Endothelial cell of umbilical vein (primary cell): Measurements from ENCODE around the gene HYAL3. TPM values are rescaled to one million over a fixed set of nuclear protein-coding genes. Genes with fewer than 3 reads are reported as not detected.

Source experiments
- BruUV-seq: library from RNA; stranded (reverse); fragments of 400-500 nt; replicated peaks from 2 replicates; lab custom pipeline; 2021; lab: Mats Ljungman, UMichigan
- CTCF ChIA-PET: fragments of 300-600, 350-600 bp; sonication (Branson Sonifier 250); formaldehyde crosslinking; loops from one replicate; lab custom pipeline; 2021; ENCODE audit warnings: antibody characterized with exemption, inconsistent platforms; lab: Charles Lee
- POLR2A ChIA-PET: fragments of 300-600, 350-600 bp; sonication (Branson Sonifier 250); formaldehyde crosslinking; loops from one replicate; lab custom pipeline; 2021; ENCODE audit warnings: antibody characterized with exemption, inconsistent platforms; lab: Charles Lee
- DNase-seq: peaks from one replicate; pipeline ENCODE4 v3.0.0-alpha.2; 2011; ENCODE audit warnings: low read depth, low spot score
- FAIRE-seq: peaks from 2 replicates; lab custom pipeline; 2011; peaks lifted over from hg19 to GRCh38; lab: Jason Lieb, UNC
- H2AFZ ChIP-seq: 2 replicates; pipeline ENCODE4 v1.6.0; 2012; ENCODE audit warnings: low read depth, low read length, control low read depth, inconsistent platforms
- H3K27ac ChIP-seq: 2 replicates; pipeline ENCODE4 v1.5.1; 2011; ENCODE audit warnings: low read depth, mild to moderate bottlenecking, control low read depth, low read length, moderate library complexity; ENCODE audit not compliant: insufficient read depth
- H3K27me3 ChIP-seq, 2 experiments: 2 replicates each; pipeline versions ENCODE4 v1.6.0 to v1.6.1; 2011; ENCODE audit warnings: low read length in 2 of 2, mixed read lengths in 1 of 2; ENCODE audit not compliant: control insufficient read depth in 2 of 2, insufficient read depth in 2 of 2
- H3K36me3 ChIP-seq, 2 experiments: 2 replicates in 1 of 2; 3 replicates in 1 of 2; pipeline ENCODE4 v1.5.1; 2011; ENCODE audit warnings: low read length in 2 of 2, mild to moderate bottlenecking in 1 of 2, moderate library complexity in 1 of 2; ENCODE audit not compliant: control insufficient read depth in 2 of 2, insufficient read depth in 2 of 2; ENCODE audit errors: extremely low read depth in 1 of 2
- H3K4me1 ChIP-seq: 3 replicates; pipeline ENCODE4 v1.5.1; 2011; ENCODE audit warnings: mild to moderate bottlenecking, low read length; ENCODE audit not compliant: control insufficient read depth, insufficient read depth; ENCODE audit errors: extremely low read depth
- H3K4me2 ChIP-seq: 2 replicates; pipeline ENCODE4 v1.6.1; 2011; ENCODE audit warnings: low read length, control low read depth, mixed read lengths; ENCODE audit not compliant: insufficient read depth
- H3K4me3 ChIP-seq, 3 experiments: fragments of 200-600 bp in 1 of 3; sonication (generic), shearing (Covaris generic) in 1 of 3; replicated peaks in 1 of 3; 2 replicates each; pipeline ENCODE4 v1.5.1; 2011 to 2016; ENCODE audit warnings: control low read depth in 3 of 3, low read length in 3 of 3, mild to moderate bottlenecking in 2 of 3, inconsistent platforms in 1 of 3, low read depth in 1 of 3, moderate library complexity in 1 of 3; ENCODE audit not compliant: insufficient read depth in 1 of 3
- H3K79me2 ChIP-seq: 2 replicates; pipeline ENCODE4 v1.6.0; 2012; ENCODE audit warnings: low read length, inconsistent platforms; ENCODE audit not compliant: control insufficient read depth, insufficient read depth
- H3K9ac ChIP-seq: replicated peaks from 2 replicates; pipeline ENCODE3; 2011; ENCODE audit warnings: low read length, control low read depth; ENCODE audit not compliant: insufficient read depth; ENCODE audit errors: extremely low read depth
- H3K9me1 ChIP-seq: replicated peaks from 3 replicates; pipeline ENCODE4 v1.6.0; 2011; ENCODE audit warnings: mild to moderate bottlenecking, low read length; ENCODE audit not compliant: control insufficient read depth, insufficient read depth; ENCODE audit errors: extremely low read depth
- H3K9me3 ChIP-seq: replicated peaks from 2 replicates; pipeline ENCODE4 v1.5.1; 2012; ENCODE audit warnings: low read length, inconsistent platforms; ENCODE audit not compliant: control insufficient read depth, insufficient read depth
- H4K20me1 ChIP-seq: replicated peaks from 2 replicates; pipeline ENCODE3; 2011; ENCODE audit warnings: mild to moderate bottlenecking, low read length; ENCODE audit not compliant: control insufficient read depth, insufficient read depth; ENCODE audit errors: extremely low read depth
- CTCF ChIP-seq, 2 donors: IDR thresholded peaks; 1 replicate in 1 of 2; 2 replicates in 1 of 2; pipeline ENCODE4 v1.5.1; 2011; ENCODE audit warnings: low read length in 2 of 2, mild to moderate bottlenecking in 2 of 2, moderate library complexity in 2 of 2, control low read depth in 1 of 2, inconsistent platforms in 1 of 2, low read depth in 1 of 2; ENCODE audit not compliant: insufficient read depth in 1 of 2; ENCODE audit errors: extremely low read depth in 1 of 2
- EZH2 ChIP-seq: IDR thresholded peaks from 2 replicates; pipeline ENCODE4 v1.6.1; 2012; ENCODE audit warnings: borderline replicate concordance, low read depth, mild to moderate bottlenecking, moderate library complexity, low read length, inconsistent platforms; ENCODE audit not compliant: severe bottlenecking
- FOS ChIP-seq: IDR thresholded peaks from 2 replicates; pipeline ENCODE4 v1.6.1; 2011; ENCODE audit warnings: mild to moderate bottlenecking, low read length, moderate library complexity, borderline replicate concordance; ENCODE audit not compliant: insufficient read depth
- GATA2 ChIP-seq: IDR thresholded peaks from 2 replicates; pipeline ENCODE4 v1.7.0; 2011; ENCODE audit warnings: low read depth, mild to moderate bottlenecking, moderate library complexity, mixed read lengths, low read length; ENCODE audit not compliant: insufficient read length, insufficient read depth
- JUN ChIP-seq: IDR thresholded peaks from 2 replicates; pipeline ENCODE4 v1.6.1; 2011; ENCODE audit warnings: borderline replicate concordance, low read depth; ENCODE audit not compliant: insufficient read length, insufficient read depth
- MAX ChIP-seq: IDR thresholded peaks from 2 replicates; pipeline ENCODE4 v1.6.1; 2011; ENCODE audit not compliant: insufficient read depth, insufficient read length
- MYC ChIP-seq: IDR thresholded peaks from one replicate; pipeline ENCODE4 v1.6.1; 2011; ENCODE audit warnings: mild to moderate bottlenecking, low read depth, low read length
- POLR2A ChIP-seq: IDR thresholded peaks from 2 replicates; pipeline ENCODE4 v1.6.1; 2012; ENCODE audit warnings: low read depth, mild to moderate bottlenecking, control low read depth, low read length
- POLR2AphosphoS5 ChIP-seq: IDR thresholded peaks from 2 replicates; pipeline ENCODE4 v1.6.1; 2012; ENCODE audit warnings: low read depth, mild to moderate bottlenecking, control low read depth, low read length, moderate library complexity; ENCODE audit not compliant: insufficient read depth
- dilution Hi-C: fragments of 300-500 bp; cut with MboI; formaldehyde crosslinking; loops from one replicate; pipeline ENCODE4 v1.15.0; 2019; ENCODE audit warnings: low sequenced_read_pairs; ENCODE audit not compliant: extremely low pct_ligation_motif_present
- intact Hi-C: fragments of 100-400 bp; cut with micrococcal nuclease; formaldehyde crosslinking; loops from one replicate; pipeline ENCODE4 v1.10.0; 2022
- polyA plus RNA-seq, 4 experiments: library from polyadenylated mRNA; depleted of rRNA in 3 of 4; stranded (reverse) in 3 of 4; unstranded in 1 of 4; fragments of >200 nt; gene quantifications; 2 replicates each; pipeline versions ENCODE4 v1.2.1 to v1.2.3, GENCODE V29; 2011 to 2012; ENCODE audit warnings: missing spikeins in 1 of 4
- total RNA-seq: library from RNA; stranded (reverse); gene quantifications from 2 replicates; pipeline ENCODE4 v1.2.3, GENCODE V29; 2021

The HYAL3 gene
- total and polyA plus RNA-seq, 2 donors (not counting 3 experiments of a cell fraction or from before 2014, with no cell fraction given): 4.8 to 11.5 TPM

DNA sequence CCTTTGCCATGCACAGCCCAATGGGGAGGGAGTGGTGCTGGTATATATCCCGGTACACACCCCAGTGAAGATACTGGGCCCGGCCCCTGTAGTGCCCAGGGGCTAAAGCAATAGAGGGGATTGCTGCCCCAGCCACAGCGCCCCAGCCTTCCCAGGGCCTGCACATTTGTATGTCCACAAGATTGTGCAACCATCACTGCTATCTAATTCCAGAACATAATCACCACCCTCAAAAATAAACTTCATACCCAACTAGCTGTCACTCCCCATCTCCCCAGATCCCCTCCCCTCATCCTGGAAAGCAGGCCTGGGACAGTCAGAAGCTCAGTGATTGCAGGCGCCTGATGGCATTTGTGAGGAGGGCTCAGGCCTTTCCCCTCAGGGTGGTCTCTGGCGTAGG lies 49.7 kb downstream of the HYAL3 start:
- DNase-seq: no peak
- ChIA-PET POLR2A (interaction anchor here (1.3 kb wide), 1 partner anchor 14 kb away, joined by 3 read pairs; no protein-coding TSS in a partner anchor), CTCF (interaction anchor here (1.0 to 3.7 kb wide), 6 partner anchors 10 to 72 kb away, joined by 3 to 134 read pairs (median 12); partner anchors contain the start of gene GNAI2)
- no peaks in the 10 kb centered on the region for H3K27me3 ChIP-seq
- no peak overlapping the region for H3K9ac ChIP-seq
- no peaks in the 10 kb centered on the region for H3K9me3 ChIP-seq
- H3K36me3 ChIP-seq: peaks cover 6 to 44% of the 10 kb centered on the region in 2 experiments
- H3K4me1 ChIP-seq: peaks cover 87% of the 10 kb centered on the region
- TF ChIP-seq POLR2A (no peak), EZH2 (no peak), CTCF (IDR thresholded peaks at IDR 0.05; ENCODE audit: extremely low read depth in 1 of 2, insufficient read depth in 1 of 2, low read depth in 1 of 2, low read length in 2 of 2) (no peak), FOS (no peak), MAX (no peak), GATA2 (no peak), JUN (no peak), MYC (no peak), POLR2AphosphoS5 (no peak)
- H3K27ac ChIP-seq: no peak overlapping the region
- intact Hi-C loops (no loop called here), dilution Hi-C loops (no loop called here)
- H3K4me3 ChIP-seq: no peak overlapping the region
- no peak for FAIRE-seq
- H4K20me1 ChIP-seq: no peaks in the 10 kb centered on the region
- H3K9me1 ChIP-seq: no peaks in the 10 kb centered on the region
- BruUV-seq: no TSS peak
- no peak overlapping the region for H2AFZ ChIP-seq
- peaks cover 88% of the 10 kb centered on the region for H3K79me2 ChIP-seq
- H3K4me2 ChIP-seq: no peak overlapping the region
